Esophagus squamous epithelium (tissue), 4 donors: ENCODE data around the gene TSHR.

Source experiments
- POLR2A ChIP-seq, 4 donors: fragments of 450-650 bp; IDR thresholded peaks; one replicate each; pipeline ENCODE4 v1.6.1; 2017; ENCODE audit warnings: antibody characterized with exemption in 4 of 4, mild to moderate bottlenecking in 4 of 4, moderate library complexity in 3 of 4
- TF ChIP-seq, protein P1 (sequence below), 6 experiments: fragments of 450-650 bp in 4 of 6; fragments of 200-600 bp in 2 of 6; sonication (generic) in 2 of 6; IDR thresholded peaks; one replicate each; pipeline ENCODE4 v1.5.1; 2016 to 2019; ENCODE audit warnings: antibody characterized with exemption in 6 of 6, mild to moderate bottlenecking in 4 of 6, moderate library complexity in 4 of 6

DNA sequence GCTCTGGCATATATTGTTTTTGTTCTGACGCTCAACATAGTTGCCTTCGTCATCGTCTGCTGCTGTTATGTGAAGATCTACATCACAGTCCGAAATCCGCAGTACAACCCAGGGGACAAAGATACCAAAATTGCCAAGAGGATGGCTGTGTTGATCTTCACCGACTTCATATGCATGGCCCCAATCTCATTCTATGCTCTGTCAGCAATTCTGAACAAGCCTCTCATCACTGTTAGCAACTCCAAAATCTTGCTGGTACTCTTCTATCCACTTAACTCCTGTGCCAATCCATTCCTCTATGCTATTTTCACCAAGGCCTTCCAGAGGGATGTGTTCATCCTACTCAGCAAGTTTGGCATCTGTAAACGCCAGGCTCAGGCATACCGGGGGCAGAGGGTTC is 188.4 kb downstream of the TSHR start:
- no peak for TF ChIP-seq POLR2A (IDR thresholded peaks at IDR 0.05)
- TF ChIP-seq, protein P1, sequence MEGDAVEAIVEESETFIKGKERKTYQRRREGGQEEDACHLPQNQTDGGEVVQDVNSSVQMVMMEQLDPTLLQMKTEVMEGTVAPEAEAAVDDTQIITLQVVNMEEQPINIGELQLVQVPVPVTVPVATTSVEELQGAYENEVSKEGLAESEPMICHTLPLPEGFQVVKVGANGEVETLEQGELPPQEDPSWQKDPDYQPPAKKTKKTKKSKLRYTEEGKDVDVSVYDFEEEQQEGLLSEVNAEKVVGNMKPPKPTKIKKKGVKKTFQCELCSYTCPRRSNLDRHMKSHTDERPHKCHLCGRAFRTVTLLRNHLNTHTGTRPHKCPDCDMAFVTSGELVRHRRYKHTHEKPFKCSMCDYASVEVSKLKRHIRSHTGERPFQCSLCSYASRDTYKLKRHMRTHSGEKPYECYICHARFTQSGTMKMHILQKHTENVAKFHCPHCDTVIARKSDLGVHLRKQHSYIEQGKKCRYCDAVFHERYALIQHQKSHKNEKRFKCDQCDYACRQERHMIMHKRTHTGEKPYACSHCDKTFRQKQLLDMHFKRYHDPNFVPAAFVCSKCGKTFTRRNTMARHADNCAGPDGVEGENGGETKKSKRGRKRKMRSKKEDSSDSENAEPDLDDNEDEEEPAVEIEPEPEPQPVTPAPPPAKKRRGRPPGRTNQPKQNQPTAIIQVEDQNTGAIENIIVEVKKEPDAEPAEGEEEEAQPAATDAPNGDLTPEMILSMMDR (IDR thresholded peaks at IDR 0.05), result no peak
